HG03558 (cell line): ENCODE results near the gene DNAH8.
A peak's percentile ranks its signal among the peaks of the same experiment; 100 is the strongest.

Experiments
- ATAC-seq: cut with Tn5 transposase; IDR thresholded peaks from one replicate; pipeline ENCODE4 v1.9.1; 2021; ENCODE audit warnings: moderate number of reproducible peaks; ENCODE audit not compliant: unreplicated experiment; ENCODE audit errors: extremely low read depth

The DNAH8 gene

GRCh38 chr6:38739532-38739931 is 24.4 kb downstream of the DNAH8 start:
- ATAC-seq, result no peak

GRCh38 chr6:38749473-38749872 is 34.4 kb downstream of the DNAH8 start:
- no peak for ATAC-seq

- no peak for ATAC-seq
Measured at GRCh38 chr6:38750968-38751615, 36.0 kb downstream of the DNAH8 start.

DNA sequence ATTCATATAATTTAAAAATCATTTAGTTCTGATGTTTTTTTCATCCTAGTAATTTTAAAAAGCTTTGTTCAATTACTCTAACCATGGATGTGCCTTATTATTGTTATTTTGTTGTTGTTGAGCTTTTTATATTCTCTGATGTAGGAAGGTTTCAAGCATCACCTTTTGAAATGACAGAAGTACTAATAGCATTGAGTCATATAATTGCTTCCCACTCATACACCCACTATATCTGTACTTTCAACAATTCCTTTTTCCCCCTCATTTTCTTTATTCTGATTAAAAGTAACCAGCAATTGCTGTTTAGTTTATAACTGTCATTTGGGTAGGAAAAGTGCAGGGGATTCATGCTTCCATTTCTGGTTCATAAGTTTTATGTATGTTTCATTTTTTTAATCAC is 38.6 kb downstream of the DNAH8 start:
- ATAC-seq, result no peak

DNA sequence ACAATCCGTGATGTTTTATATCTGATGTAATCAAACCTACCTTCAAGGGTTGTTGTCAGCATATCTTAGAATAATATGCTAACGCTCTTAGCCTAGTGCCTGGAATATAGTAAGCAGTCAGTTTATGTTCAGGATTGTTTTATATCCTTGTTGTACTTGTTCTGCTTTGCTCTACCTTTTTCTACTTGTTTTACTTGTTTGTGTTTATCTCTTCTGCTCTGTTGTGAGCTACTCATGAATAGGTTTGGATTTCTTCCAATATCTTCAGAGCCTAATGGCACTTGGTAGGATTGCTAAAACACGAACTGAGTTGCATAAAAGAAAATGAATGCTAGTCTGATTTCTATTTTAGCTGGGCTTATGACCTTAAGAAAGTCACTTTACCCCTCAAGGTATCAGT is 40.1 kb downstream of the DNAH8 start:
- no peak for ATAC-seq

DNA sequence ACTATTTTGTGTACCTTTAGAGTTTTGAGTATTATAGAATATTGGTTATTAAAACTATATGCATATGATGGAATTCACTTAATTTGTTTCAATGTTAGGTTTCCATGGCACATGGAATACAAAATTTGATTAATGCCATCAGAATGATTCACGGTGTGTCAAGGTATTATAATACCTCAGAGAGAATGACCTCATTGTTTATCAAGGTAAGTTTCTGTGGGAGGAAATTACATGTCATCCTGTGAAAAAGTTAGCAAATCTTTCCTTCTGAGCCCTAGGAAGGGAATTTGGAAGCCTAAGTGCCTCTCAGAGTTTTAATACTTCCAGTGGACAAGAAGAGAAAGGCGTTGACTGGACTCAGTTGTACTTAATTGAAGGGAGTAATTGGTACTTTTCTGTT is 40.8 kb downstream of the DNAH8 start:
- no peak for ATAC-seq

DNA sequence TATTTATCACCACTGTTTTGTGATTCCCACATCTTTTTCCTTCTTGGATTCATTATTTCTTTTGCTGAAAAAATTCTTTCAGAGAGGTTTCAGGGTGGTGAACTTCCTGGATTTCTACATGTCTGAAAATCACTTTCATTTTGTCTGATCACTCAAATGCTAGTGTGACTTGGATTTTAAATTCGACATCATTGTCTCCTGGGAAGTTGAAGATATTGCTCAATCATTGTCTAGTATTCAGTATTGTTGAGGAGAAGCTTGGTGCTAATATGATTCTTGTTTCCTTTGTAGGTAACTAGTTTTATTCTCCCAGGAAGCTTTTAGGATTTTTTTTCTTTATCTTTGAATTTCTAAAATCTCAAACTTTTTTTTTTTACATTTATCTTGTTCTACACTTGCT is 45.0 kb downstream of the DNAH8 start:
- ATAC-seq, result no peak

DNA sequence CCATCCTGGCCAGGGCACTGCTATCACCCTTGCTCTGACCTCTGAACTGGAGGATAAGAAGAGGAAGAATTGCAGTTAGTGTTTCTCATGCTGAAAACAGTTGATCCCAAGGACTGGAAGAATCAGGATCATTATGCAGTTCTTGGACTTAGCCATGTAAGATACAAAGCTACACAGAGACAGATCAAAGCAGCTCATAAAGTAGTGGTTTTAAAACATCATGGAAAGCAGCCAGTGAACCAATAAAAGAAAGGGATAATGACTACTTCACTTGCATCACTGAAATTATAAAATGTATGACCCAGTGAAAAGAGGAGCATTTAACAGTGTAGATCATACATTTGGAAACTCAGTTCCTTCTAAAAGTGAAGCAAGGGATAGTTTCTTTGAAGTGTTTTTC is 47.7 kb downstream of the DNAH8 start:
- no peak for ATAC-seq

- ATAC-seq, result no peak
Measured at GRCh38 chr6:38767560-38767959, 52.4 kb downstream of the DNAH8 start.

GRCh38 chr6:38773338-38773737 is 58.2 kb downstream of the DNAH8 start:
- no peak for ATAC-seq

DNA sequence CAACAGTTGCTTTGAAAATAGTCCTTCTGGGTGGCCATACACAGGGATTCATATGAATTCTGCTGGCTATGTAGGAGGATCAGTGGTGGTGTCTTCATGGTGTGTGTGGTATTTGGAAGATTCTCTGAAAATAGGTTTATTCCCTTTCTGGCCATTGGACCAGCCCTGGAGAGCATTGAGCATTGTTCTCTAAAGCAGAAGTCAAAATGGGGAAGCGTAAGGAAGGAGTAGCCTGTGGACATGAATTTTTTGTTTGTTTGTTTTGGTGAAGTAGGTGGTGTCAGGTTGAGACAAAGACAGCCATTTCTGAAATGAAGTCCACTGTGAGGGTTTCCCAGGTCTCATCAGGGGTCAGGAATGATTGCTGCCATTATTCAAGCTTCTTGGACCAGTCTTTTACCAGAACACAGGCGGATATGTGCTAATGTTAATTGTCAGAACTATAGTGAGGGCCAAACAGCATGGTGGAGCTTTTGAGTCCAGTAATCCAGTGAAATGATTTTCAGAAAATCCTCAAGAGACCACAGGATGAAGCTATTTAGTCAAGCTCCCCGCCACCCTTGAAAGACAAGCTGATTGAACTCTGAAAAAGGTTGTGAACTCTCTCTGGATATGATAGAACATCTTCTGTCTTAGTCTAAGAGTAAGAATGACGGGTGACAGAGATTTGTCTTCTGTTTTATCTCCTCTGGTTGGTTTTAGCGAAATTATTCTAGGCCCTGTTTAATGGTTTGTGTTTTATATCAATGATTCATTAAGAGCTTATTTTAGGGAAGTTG is 60.0 kb downstream of the DNAH8 start:
- no peak for ATAC-seq

- ATAC-seq, result peak; percentile 36
Measured at GRCh38 chr6:38775870-38776269, 60.8 kb downstream of the DNAH8 start.

DNA sequence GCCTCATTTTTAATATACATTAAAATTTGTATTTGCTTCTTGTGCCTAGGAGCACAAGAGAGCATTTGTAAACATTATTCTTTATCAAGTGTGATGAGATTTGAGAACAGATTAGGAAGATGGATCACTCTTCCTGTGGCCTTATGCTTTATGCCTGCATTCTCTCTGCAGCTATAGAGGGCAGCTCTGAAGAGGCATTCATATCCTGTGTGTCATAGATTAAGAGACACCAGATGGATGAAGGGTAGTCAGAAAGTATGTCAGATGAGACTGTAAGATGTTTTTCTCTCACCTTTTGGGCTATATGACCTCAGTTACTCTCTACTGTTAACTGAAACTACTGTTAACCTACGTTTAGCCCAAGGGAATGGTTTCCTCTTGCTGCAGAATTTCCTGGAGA is 61.4 kb downstream of the DNAH8 start:
- no peak for ATAC-seq

GRCh38 chr6:38779310-38780062 is 64.4 kb downstream of the DNAH8 start:
- ATAC-seq, result no peak

DNA sequence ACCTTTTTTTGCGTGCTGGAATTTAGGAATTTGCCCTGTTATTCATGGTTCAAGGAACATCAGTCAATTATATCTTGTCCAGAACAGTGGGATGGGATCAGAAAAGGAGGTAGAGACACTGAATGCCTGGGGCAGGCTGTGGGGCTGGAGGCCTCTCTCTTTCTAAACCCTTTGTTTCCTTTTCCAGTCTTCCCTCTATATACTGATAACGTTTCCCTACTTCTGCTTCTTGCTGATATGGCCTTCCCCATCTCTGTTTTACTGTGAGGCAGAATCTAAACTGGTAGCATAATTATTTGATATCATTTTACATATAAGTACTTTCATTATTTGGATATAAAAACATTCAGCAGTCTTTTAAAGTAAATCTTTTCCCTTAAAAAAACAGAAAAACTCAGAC is 67.5 kb downstream of the DNAH8 start:
- ATAC-seq, result no peak

DNA sequence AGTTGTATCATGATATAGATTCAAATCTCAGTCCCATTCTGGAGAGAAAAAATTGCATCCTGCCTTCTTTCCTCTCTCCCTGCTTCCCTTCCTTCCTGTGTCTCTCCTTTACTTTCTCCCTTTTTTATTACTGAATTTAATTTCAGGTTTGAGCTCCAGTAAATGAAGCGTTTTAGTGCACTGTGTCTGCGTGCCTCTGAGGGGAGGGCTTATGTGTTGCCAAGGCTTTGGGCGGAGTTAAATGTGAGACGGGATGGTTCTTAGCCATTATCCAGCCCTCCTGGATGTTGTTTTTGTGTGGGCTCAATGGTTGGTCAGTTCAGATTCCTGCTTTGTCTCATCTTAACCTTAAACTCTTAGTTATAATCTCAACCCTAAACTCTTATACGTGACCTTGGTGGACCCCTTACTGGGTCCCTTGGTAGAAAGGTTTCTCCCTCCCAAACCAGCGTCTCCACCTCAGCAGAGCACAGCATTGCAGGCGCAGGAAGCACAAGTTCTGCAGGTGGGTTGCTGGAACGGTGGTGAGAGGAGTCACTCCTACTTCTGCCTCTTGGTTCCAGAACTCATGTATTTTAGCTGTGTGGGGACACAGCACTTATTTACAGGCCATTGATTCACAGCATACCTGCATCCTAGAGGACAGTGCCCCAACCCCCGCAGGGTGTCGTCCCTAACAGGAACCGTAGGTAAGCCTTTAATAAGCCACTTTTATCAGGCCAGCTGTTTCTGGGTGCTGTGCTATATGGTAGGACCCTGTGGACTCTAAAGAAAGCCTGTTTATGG is 68.5 kb downstream of the DNAH8 start:
- no peak for ATAC-seq

DNA sequence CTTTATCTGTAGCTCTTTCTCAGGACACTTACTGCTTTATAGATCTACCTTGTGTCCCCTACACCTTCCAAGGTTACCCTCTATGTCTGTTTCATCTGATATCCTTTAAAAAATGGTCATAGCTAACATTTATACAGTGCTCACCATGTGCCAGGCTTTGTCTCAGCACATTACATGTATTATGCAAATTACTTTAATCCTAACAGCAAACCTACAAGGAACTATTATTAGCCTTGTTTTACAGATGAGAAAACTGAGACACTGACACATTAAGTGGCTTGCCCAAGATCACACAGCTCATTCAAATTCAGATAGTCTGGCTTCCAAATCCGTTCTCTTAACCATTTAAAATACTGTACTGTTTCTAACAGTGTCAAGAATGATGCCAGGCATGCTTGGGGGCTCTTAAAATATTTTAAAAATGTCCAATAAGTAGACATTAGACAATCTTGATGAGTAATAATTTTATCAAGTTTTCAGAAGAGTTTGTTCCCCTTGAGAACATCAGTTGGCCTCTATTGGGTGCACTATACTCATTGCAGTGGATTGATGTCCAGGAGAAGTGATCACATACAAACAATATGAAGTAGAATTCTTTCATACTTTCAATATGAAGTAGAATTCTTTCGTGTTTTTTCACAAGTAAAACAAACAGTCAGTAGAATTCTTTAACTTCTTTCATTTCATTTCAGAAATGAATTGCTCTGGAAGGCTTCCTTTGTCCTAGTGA is 69.6 kb downstream of the DNAH8 start:
- ATAC-seq, result no peak

DNA sequence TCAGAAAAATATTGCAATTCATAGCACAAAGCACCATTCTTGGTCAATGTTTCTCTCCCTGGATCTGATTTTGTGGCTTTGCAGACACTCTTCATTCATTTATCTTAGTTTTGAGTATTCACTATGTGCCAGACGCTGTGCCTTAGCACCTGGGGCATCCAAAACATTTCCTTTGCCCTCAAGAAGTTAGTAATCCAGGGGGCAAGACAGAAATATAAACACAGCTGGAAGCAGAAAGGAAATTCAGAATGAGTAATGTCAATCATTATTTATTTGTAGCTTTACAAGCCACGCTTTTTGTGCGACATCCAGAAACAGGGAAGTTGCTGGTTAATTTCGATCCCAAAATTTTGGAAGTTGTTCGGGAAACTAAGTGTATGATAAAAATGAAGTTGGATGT is 71.4 kb downstream of the DNAH8 start:
- ATAC-seq, result no peak

DNA sequence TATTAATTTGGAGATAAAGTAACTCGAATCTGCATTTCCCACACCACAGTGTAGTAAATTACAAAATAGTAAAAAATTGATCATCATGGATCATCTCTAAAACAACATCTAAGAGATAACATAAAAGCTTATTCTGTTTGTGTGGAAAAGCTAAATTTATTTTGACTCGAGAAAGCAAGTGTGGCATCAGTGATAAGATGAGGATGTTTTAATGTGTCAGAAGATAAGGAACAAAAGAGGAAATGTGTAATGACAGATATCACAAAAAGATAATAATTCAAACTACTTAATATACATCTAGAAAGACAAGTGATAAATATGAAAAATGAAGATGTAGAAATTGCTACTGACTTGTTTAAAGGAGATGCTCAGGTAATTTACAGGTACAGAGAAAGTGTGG is 74.1 kb downstream of the DNAH8 start:
- ATAC-seq, result no peak

- no peak for ATAC-seq
Measured at GRCh38 chr6:38792356-38792755, 77.2 kb downstream of the DNAH8 start.
